Kidney (tissue), 14 donors: ENCODE data around the gene CAPRIN2. TPM values are rescaled to one million over a fixed set of nuclear protein-coding genes. Genes with fewer than 3 reads are reported as not detected.

Experiments used
- DNase-seq, 5 donors: peaks; one replicate each; pipeline ENCODE4 v3.0.0-alpha.2; 2013 to 2020
- FAIRE-seq: peaks from 2 replicates; lab custom pipeline; 2012; peaks lifted over from hg19 to GRCh38; lab: Jason Lieb, UNC
- H3K27ac ChIP-seq, 2 donors: one replicate each; pipeline ENCODE4 v1.7.0; 2013; ENCODE audit warnings: low read depth in 2 of 2, low read length in 2 of 2, inconsistent platforms in 1 of 2
- H3K27me3 ChIP-seq: one replicate; pipeline ENCODE4 v1.7.1; 2013; ENCODE audit warnings: low read length, inconsistent platforms; ENCODE audit not compliant: control insufficient read depth, insufficient read depth
- H3K36me3 ChIP-seq, 3 donors: one replicate each; pipeline versions ENCODE4 v1.7.0 to v1.7.1; 2013; ENCODE audit warnings: low read length in 3 of 3, control low read depth in 1 of 3, inconsistent platforms in 1 of 3; ENCODE audit not compliant: insufficient read depth in 3 of 3, control insufficient read depth in 2 of 3
- H3K4me1 ChIP-seq, 3 donors: one replicate each; pipeline versions ENCODE4 v1.7.0 to v1.7.1; 2013; ENCODE audit warnings: low read length in 3 of 3, inconsistent platforms in 1 of 3, low read depth in 1 of 3; ENCODE audit not compliant: control insufficient read depth in 2 of 3, insufficient read depth in 2 of 3
- H3K4me3 ChIP-seq, 3 donors: one replicate each; pipeline versions ENCODE4 v1.7.0 to v1.8.1; 2013; ENCODE audit warnings: low read length in 3 of 3, control low read depth in 1 of 3, inconsistent platforms in 1 of 3
- H3K9ac ChIP-seq, 3 donors: one replicate each; pipeline versions ENCODE4 v1.7.0 to v1.7.1; 2013; ENCODE audit warnings: low read length in 3 of 3, control low read depth in 1 of 3, inconsistent platforms in 1 of 3
- H3K9me3 ChIP-seq, 3 donors: one replicate each; pipeline versions ENCODE4 v1.7.0 to v1.7.1; 2013; ENCODE audit warnings: low read length in 3 of 3, control low read depth in 1 of 3, inconsistent platforms in 1 of 3; ENCODE audit not compliant: control insufficient read depth in 2 of 3, insufficient read depth in 1 of 3
- intact Hi-C: fragments of 100-400 bp; cut with DNase I; formaldehyde crosslinking; loops from one replicate; pipeline ENCODE4 v1.11.1; 2022
- polyA plus RNA-seq: library from polyadenylated mRNA; stranded (reverse); fragments of 350-450 nt; fragmentation: Illumina TruSeq; extraction: RNeasy Lipid Tissue Mini Kit (QIAGEN cat#74804); gene quantifications from one replicate; pipeline ENCODE4 v1.2.3, GENCODE V29; 2014; ENCODE audit warnings: low read depth, low replicate concordance; ENCODE audit not compliant: insufficient read depth
- total RNA-seq: library from RNA; stranded (reverse); fragmentation: NEBNext Ultra II Directional; extraction: Animal tissue kit (Norgen Biotek cat#: 25700); gene quantifications from one replicate; pipeline ENCODE4 v1.2.1, GENCODE V29; 2021
- TF ChIP-seq, protein P1 (sequence below): IDR thresholded peaks from 3 replicates; pipeline ENCODE4 v1.5.1; 2012; ENCODE audit warnings: mild to moderate bottlenecking, moderate library complexity, borderline replicate concordance; ENCODE audit not compliant: insufficient read depth; ENCODE audit errors: extremely low read depth
- donor health status: control.
- donor health status: control.
- donor health status: control.
- donor health status: control.
- donor health status: control.
- donor health status: DM: yes; HTN: yes; CAD: no.
- donor health status: Normal renal cell carcinoma (clear cell type).

Gene CAPRIN2
- total and polyA plus RNA-seq, 2 donors from 2014 or later, result 15.6 to 21.5 TPM

DNA sequence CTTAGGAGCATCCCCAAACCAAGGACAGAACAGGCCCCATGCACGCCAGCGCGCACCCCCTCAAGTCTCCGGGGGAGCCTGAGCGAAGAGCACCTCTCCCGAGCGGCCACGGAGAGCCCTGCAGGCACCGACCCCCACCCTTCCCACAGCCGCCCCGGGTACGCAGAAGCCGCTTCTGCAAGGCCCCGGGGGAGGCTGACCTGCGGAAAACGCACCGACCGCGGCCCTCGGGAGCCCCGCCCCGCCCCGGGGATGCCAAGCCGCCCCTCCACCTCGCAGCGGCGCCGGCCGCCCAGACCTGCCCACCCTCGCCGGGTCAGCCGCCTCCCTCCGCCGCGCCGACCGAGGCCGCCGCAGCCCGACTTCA is 385 bp downstream of the CAPRIN2 start:
- Histone ChIP-seq H3K27me3 (no peaks in the 10 kb centered on the region), H3K9ac (peak overlapping the region; percentile 41 to 68 (median 67)), H3K36me3 (no peaks in the 10 kb centered on the region), H3K27ac (peak overlapping the region; percentile 50 to 68), H3K4me1 (peaks cover 4 to 13% (median 4%) of the 10 kb centered on the region in 3 donors), H3K4me3 (peak overlapping the region; percentile 79 to 89 (median 82)), H3K9me3 (no peaks in the 10 kb centered on the region)
- intact Hi-C loops, result no loop called here
- TF ChIP-seq, protein P1, sequence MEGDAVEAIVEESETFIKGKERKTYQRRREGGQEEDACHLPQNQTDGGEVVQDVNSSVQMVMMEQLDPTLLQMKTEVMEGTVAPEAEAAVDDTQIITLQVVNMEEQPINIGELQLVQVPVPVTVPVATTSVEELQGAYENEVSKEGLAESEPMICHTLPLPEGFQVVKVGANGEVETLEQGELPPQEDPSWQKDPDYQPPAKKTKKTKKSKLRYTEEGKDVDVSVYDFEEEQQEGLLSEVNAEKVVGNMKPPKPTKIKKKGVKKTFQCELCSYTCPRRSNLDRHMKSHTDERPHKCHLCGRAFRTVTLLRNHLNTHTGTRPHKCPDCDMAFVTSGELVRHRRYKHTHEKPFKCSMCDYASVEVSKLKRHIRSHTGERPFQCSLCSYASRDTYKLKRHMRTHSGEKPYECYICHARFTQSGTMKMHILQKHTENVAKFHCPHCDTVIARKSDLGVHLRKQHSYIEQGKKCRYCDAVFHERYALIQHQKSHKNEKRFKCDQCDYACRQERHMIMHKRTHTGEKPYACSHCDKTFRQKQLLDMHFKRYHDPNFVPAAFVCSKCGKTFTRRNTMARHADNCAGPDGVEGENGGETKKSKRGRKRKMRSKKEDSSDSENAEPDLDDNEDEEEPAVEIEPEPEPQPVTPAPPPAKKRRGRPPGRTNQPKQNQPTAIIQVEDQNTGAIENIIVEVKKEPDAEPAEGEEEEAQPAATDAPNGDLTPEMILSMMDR, result no peak
- DNase-seq (peak in 1 of 5 donors; percentile 92), FAIRE-seq (no peak)

DNA sequence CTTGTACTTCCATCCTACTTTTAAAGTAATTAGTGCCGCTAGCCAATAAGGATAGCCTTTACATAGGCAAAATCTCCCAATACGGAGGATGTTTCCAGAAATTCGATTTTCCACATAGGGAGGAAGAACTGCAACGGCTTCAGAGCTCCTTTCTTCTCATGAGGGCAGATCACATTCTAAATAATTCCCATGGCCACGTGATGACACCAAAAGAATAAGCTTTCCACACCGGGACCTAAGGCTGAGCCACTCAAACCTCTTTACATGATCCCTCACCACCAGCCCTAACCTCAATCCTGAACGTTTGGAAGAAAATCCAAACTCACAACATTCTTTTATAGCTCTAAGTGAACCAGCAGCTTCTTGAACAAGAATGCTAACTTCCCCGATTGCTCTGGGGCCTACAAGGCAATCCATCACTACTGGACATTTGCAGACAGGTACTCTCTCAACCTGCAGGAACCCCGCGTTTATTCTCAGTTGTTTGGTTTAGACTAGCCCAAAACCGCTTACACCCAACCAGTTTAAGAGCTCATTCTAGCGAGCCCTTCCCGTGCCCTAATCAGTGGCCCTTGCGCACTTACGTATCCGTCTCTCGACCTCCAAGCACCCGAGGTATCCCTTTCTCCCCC is 884 bp downstream of the CAPRIN2 start:
- peak overlapping the region; percentile 41 to 68 (median 67) for H3K9ac ChIP-seq
- intact Hi-C loops, result no loop called here
- no peak for FAIRE-seq
- H3K9me3 ChIP-seq, result no peaks in the 10 kb centered on the region
- H3K4me3 ChIP-seq, result peak overlapping the region; percentile 79 to 89 (median 82)
- no peaks in the 10 kb centered on the region for H3K36me3 ChIP-seq
- peak overlapping the region; percentile 41 to 68 for H3K27ac ChIP-seq
- DNase-seq, result peak in 2 of 5 donors; percentile 55 to 65
- H3K4me1 ChIP-seq, result peaks cover 4 to 13% (median 4%) of the 10 kb centered on the region in 3 donors
- H3K27me3 ChIP-seq, result no peaks in the 10 kb centered on the region
- TF ChIP-seq, protein P1, result no peak

DNA sequence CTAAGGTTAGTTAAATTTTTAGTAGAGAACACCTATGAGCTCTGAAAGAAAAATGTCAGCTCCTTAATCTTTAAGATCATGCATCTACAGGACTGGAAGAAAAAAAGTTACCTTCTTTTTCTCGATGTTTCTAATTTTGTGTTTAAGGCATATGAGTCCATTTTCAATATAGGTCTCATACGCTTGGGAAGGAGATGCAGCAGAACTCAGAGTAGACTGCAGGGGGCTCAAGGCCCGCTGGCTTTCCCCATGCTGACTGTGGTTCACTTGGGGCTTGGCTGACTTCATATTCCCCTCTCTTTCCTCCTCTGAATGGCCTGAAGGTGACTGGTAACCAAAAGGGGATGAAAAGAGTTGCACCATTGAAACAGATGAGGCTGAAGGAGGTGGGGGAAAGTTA is 1.5 kb downstream of the CAPRIN2 start:
- H3K9ac ChIP-seq, result no peak overlapping the region
- no peak overlapping the region for H3K27ac ChIP-seq
- peaks cover 4 to 13% (median 4%) of the 10 kb centered on the region in 3 donors for H3K4me1 ChIP-seq
- TF ChIP-seq, protein P1, result no peak
- peak overlapping the region in 2 of 3 donors; percentile 79 to 82 for H3K4me3 ChIP-seq
- FAIRE-seq, result no peak
- H3K36me3 ChIP-seq, result no peaks in the 10 kb centered on the region
- peak in 3 of 5 donors; percentile 17 to 53 (median 26) for DNase-seq
- no peaks in the 10 kb centered on the region for H3K27me3 ChIP-seq
- H3K9me3 ChIP-seq, result no peaks in the 10 kb centered on the region
- intact Hi-C loops, result no loop called here
